Measurements from ENCODE around the gene DNAJA2. TPM values are rescaled to one million over a fixed set of nuclear protein-coding genes. Genes with fewer than 3 reads are reported as not detected.

DNAJA2 gene
- total RNA-seq, 1 donor: 101 TPM

DNA sequence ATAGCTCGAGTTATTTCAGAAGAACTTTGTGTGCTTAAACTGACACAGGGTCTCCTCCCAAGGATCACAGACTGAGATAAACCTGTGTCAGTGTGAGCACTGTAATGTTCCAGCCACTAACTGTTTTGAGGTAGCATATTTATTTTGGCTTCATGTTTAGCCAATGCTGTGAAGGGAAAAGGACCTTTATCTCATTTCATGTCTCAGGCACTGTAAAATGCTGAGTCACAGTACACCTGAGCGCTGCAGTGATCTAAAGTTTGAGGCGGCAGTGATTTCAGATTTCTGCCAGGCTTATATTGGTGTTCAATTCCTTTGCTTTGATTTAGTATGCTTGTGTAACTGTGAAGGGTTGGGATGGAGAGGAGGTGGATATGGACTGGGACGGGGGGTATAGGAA lies 3.1 kb upstream of the DNAJA2 start:
- DNase-seq (ENCODE audit: low read depth): no peak
- H3K4me3 ChIP-seq (ENCODE audit: low read depth, low read length): no peak overlapping the region
- TF ChIP-seq, protein P1, sequence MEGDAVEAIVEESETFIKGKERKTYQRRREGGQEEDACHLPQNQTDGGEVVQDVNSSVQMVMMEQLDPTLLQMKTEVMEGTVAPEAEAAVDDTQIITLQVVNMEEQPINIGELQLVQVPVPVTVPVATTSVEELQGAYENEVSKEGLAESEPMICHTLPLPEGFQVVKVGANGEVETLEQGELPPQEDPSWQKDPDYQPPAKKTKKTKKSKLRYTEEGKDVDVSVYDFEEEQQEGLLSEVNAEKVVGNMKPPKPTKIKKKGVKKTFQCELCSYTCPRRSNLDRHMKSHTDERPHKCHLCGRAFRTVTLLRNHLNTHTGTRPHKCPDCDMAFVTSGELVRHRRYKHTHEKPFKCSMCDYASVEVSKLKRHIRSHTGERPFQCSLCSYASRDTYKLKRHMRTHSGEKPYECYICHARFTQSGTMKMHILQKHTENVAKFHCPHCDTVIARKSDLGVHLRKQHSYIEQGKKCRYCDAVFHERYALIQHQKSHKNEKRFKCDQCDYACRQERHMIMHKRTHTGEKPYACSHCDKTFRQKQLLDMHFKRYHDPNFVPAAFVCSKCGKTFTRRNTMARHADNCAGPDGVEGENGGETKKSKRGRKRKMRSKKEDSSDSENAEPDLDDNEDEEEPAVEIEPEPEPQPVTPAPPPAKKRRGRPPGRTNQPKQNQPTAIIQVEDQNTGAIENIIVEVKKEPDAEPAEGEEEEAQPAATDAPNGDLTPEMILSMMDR (IDR thresholded peaks at IDR 0.05; ENCODE audit: insufficient read depth, low read depth, low read length): no peak

DNA sequence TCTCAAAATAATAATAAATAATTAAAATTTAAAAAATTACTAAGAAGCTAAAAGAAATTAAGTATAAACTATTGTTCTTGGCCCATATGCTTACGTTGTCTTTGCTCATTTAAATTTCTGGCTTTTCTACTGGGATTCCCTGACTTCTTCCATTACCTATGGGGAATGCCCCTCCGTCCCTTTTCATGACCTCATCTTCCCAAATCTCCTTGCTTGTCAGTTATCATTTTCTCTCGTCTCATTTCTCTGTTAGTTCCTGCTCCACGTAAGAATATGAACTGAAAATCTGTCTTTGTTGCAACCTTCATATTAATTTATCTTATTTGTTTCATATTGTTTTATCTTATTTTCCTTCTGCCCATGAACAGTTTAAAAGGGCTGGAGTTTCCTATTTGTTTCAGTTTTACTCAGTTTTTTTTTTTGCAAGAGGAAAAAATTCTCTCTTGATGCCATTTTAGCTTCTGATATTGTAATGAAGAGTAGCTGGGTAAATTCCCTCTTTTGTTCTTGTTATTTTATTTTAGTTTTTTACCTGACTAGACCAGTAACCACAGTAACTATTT lies 2.5 kb upstream of the DNAJA2 start:
- H3K4me3 ChIP-seq (ENCODE audit: low read depth, low read length): no peak overlapping the region
- TF ChIP-seq, protein P1 (IDR thresholded peaks at IDR 0.05; ENCODE audit: insufficient read depth, low read depth, low read length): no peak
- DNase-seq (ENCODE audit: low read depth): no peak

DNA sequence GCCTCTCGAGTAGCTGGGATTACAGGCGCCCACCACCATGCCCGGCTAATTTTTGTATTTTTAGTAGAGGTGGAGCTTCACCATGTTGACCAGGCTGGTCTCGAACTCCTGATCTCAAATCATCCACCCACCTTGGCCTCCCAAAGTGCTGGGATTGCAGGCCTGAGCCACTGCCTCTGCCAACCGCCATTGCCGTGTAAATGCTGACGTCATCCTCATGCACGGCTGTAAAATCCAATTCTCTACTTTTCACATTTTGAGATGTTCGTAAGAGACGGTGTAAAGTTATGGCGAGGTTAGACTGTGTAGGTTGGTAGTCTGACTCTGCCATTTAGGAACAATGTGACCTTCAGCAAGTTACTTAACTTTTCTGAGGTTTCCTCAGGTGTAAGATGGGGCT lies 1.7 kb upstream of the DNAJA2 start:
- DNase-seq (ENCODE audit: low read depth): no peak
- H3K4me3 ChIP-seq (ENCODE audit: low read depth, low read length): no peak overlapping the region
- TF ChIP-seq, protein P1 (IDR thresholded peaks at IDR 0.05; ENCODE audit: insufficient read depth, low read depth, low read length): no peak

DNA sequence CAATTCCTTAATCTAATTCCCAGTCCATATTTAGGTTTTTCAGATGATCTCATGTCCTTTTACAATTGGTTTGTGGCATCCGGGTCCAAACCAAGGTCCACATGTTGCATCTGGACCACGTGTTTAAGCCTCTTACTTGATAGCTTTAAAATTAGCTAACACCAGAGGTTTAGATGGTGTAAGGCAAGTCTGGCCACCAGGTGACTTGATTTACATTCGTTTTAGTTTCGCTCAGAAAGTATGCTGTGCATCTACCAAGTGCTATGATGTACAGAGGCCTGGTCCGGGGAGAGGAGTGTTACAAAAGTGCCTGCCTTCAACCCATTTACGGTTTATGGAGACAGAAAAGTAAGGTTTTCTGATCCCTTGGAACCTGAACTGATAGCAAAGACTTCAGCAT lies 878 bp upstream of the DNAJA2 start:
- DNase-seq (ENCODE audit: low read depth): peak; percentile 14
- TF ChIP-seq, protein P1 (IDR thresholded peaks at IDR 0.05; ENCODE audit: insufficient read depth, low read depth, low read length): no peak
- peak overlapping the region; percentile 91 for H3K4me3 ChIP-seq (ENCODE audit: low read depth, low read length)

DNA sequence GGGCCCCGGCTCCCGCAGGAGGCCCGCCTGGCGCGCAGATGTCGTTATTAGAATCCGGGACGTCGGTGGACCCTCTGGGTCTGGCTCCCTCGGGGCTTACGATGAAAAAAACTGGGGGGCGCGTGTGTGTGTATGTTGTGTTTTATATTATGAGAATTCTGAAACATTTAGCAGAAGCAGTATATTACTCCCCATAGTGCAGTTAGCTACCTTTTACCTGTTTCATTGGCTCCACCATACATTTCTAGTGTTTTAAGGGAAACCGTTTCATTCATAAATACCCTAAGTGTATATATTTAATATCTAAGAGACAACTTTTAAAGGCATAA lies 486 bp upstream of the DNAJA2 start:
- DNase-seq (ENCODE audit: low read depth): no peak
- TF ChIP-seq, protein P1 (IDR thresholded peaks at IDR 0.05; ENCODE audit: insufficient read depth, low read depth, low read length): no peak
- H3K4me3 ChIP-seq (ENCODE audit: low read depth, low read length): peak overlapping the region; percentile 91

DNA sequence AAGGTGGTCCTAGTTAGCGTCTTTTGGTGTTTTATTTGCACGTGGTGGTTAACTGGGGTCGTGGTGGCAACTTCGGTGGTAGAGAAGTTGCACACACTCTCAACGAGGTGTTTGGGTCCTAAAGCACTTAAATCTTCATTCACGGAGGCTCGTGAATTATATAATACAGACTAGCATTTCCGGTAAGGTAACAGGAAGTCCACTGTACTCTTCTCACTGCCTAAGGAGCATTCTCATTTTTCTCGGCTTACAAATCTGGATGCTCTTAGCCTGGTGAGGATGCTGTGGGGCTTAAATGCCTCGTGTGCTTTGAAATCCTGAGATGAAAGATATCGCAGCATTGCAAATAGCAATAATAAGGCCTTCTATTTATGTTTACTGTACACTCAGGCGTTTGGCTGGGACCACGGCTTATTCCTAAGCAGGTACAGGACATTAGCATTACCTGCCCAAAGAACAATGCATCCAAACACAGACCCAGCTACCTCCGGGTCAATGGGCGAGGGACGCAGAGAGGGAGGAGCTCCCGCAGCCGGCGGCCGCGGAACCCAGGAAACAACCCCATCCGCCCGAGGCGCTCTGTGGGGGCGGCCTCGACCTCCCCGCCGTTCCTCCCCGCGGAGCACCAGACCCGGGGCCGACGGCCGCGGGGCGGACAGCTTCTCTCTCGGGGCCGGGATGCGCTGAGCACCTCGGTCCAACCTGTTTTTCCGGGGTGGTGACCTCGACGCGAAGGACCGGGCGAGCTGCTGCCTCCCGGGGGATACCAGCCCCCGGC lies 856 bp downstream of the DNAJA2 start:
- DNase-seq (ENCODE audit: low read depth): peak; percentile 35
- H3K4me3 ChIP-seq (ENCODE audit: low read depth, low read length): peak overlapping the region; percentile 91
- TF ChIP-seq, protein P1 (IDR thresholded peaks at IDR 0.05; ENCODE audit: insufficient read depth, low read depth, low read length): no peak

Data from fibroblast of villous mesenchyme (primary cell).